Osteoblast (primary cell): Measurements from ENCODE around the gene HPCAL1. TPM values are rescaled to one million over a fixed set of nuclear protein-coding genes. Genes with fewer than 3 reads are reported as not detected.

Experiments used
- DNase-seq: peaks from one replicate; pipeline ENCODE4 v3.0.0; 2011; ENCODE audit warnings: low spot score, mixed read lengths; ENCODE audit not compliant: insufficient read length; ENCODE audit errors: missing footprints
- H2AFZ ChIP-seq: 2 replicates; pipeline ENCODE4 v1.6.0; 2011; ENCODE audit warnings: mild to moderate bottlenecking, low read length
- H3K27ac ChIP-seq: 2 replicates; pipeline ENCODE4 v1.5.1; 2011; ENCODE audit warnings: mild to moderate bottlenecking, low read depth, low read length, moderate library complexity
- H3K27me3 ChIP-seq: 2 replicates; pipeline ENCODE4 v1.6.0; 2012; ENCODE audit warnings: mild to moderate bottlenecking, control low read depth, inconsistent platforms, low read length, moderate library complexity; ENCODE audit not compliant: insufficient read depth
- H3K36me3 ChIP-seq: 2 replicates; pipeline ENCODE4 v1.5.1; 2011; ENCODE audit warnings: mild to moderate bottlenecking, low read length, control low read depth, moderate library complexity; ENCODE audit not compliant: insufficient read depth
- H3K4me1 ChIP-seq: 2 replicates; pipeline ENCODE4 v1.5.1; 2011; ENCODE audit warnings: mild to moderate bottlenecking, low read length, control low read depth, moderate library complexity; ENCODE audit not compliant: insufficient read depth
- H3K4me2 ChIP-seq: 2 replicates; pipeline ENCODE4 v1.6.0; 2011; ENCODE audit warnings: mild to moderate bottlenecking, low read length; ENCODE audit not compliant: insufficient read depth
- H3K4me3 ChIP-seq: fragments of 200-600 bp; sonication (generic); 3 replicates; pipeline ENCODE4 v1.5.1; 2012; ENCODE audit warnings: mild to moderate bottlenecking, low read length, inconsistent platforms; ENCODE audit not compliant: insufficient read depth
- H3K79me2 ChIP-seq: 2 replicates; pipeline ENCODE4 v1.6.0; 2012; ENCODE audit warnings: mild to moderate bottlenecking, low read length, control low read depth, inconsistent platforms; ENCODE audit not compliant: insufficient read depth
- H3K9me3 ChIP-seq: 2 replicates; pipeline ENCODE4 v1.5.1; 2011; ENCODE audit warnings: low read depth, low read length, control low read depth
- H4K20me1 ChIP-seq: 2 replicates; pipeline ENCODE4 v1.6.0; 2012; ENCODE audit warnings: mild to moderate bottlenecking, low read length, control low read depth; ENCODE audit not compliant: insufficient read depth
- total RNA-seq: library from RNA; depleted of rRNA; stranded (reverse); fragments of >200 nt; gene quantifications from 2 replicates; pipeline ENCODE4 v1.2.3, GENCODE V29; 2012
- TF ChIP-seq, protein P1 (sequence below): IDR thresholded peaks from 2 replicates; pipeline ENCODE4 v1.5.1; 2011; ENCODE audit warnings: mild to moderate bottlenecking, low read depth, low read length, moderate library complexity; ENCODE audit errors: extremely low read depth

HPCAL1 gene
- total RNA-seq, 1 donor, result 57.2 TPM

DNA sequence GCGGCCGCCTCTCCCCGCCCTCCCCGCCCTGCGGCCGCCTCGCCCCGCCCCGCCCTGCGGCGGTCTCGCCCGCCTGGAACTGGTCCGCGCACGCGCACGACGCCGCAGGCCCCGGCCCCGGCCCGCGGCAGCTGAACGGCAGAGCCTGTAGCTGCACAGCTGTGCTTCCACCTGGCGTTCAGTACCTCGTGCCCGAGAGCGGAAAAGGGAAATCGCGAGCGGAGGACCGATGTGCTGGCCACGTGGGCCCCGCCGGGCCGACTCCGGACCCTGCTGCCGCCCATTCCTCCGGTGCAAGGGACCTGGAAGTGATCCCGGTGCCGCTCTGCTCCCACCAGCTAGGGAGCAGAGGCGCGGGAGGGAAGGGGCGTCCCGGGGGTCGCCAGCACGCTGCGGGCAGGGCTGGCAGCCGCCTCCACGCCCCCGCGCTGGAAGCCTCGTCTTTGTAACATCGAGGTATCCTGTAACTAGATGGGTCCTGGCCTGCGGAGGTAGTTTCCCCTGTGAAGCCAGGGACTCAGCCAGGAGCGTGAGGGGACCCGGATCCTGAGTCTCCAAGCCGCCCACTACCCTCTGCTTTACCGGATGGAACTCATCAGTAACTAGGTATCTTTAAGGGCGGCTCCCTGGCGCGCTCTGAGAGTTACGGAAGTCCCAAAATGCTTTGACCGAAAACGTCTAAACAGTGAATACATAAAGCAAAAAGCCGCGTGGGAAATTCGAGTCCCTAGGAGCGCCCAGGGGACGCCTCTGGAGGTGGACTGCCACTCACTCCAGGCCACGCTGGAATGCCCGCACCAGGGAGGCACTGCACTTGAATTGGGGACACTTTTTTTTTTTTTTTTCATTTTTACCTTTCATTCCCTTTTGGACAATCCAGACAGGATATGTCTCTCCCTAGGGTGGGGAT lies 146.1 kb downstream of the HPCAL1 start:
- Histone ChIP-seq H3K4me2 (peak overlapping the region; percentile 96), H3K4me3 (peak overlapping the region; percentile 84), H2AFZ (peak overlapping the region; percentile 86), H3K79me2 (peaks cover 46% of the 10 kb centered on the region), H3K36me3 (peaks cover 14% of the 10 kb centered on the region), H3K27ac (peak overlapping the region; percentile 83), H3K9me3 (no peaks in the 10 kb centered on the region), H3K4me1 (peaks cover 32% of the 10 kb centered on the region), H4K20me1 (peaks cover 29% of the 10 kb centered on the region), H3K27me3 (no peaks in the 10 kb centered on the region)
- peak; percentile 88 for DNase-seq
- TF ChIP-seq, protein P1, sequence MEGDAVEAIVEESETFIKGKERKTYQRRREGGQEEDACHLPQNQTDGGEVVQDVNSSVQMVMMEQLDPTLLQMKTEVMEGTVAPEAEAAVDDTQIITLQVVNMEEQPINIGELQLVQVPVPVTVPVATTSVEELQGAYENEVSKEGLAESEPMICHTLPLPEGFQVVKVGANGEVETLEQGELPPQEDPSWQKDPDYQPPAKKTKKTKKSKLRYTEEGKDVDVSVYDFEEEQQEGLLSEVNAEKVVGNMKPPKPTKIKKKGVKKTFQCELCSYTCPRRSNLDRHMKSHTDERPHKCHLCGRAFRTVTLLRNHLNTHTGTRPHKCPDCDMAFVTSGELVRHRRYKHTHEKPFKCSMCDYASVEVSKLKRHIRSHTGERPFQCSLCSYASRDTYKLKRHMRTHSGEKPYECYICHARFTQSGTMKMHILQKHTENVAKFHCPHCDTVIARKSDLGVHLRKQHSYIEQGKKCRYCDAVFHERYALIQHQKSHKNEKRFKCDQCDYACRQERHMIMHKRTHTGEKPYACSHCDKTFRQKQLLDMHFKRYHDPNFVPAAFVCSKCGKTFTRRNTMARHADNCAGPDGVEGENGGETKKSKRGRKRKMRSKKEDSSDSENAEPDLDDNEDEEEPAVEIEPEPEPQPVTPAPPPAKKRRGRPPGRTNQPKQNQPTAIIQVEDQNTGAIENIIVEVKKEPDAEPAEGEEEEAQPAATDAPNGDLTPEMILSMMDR, result no peak

DNA sequence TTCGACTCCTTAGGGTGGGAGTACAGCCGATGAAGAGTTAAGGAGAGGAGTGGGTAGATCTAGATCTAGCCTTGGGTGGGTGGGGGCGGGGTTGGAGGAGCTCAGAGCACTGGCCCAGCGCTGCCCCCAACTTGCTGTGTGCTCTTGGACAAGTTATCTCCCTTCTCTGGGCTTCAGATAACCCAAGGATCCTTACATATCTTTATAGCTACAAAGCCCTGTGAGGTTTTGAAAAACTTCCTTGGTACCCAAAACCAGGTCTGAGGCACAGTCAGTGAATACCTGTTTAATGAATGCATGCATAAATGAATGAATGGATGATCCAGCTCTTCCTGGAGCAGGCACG lies 146.8 kb downstream of the HPCAL1 start:
- Histone ChIP-seq H3K27ac (no peak overlapping the region), H3K9me3 (no peaks in the 10 kb centered on the region), H3K27me3 (no peaks in the 10 kb centered on the region), H3K4me3 (peak overlapping the region; percentile 84), H3K79me2 (peaks cover 40% of the 10 kb centered on the region), H3K4me2 (peak overlapping the region; percentile 96), H3K36me3 (peaks cover 8% of the 10 kb centered on the region), H3K4me1 (peaks cover 33% of the 10 kb centered on the region), H2AFZ (no peak overlapping the region), H4K20me1 (peaks cover 24% of the 10 kb centered on the region)
- peak; percentile 60 for DNase-seq
- TF ChIP-seq, protein P1, result no peak

DNA sequence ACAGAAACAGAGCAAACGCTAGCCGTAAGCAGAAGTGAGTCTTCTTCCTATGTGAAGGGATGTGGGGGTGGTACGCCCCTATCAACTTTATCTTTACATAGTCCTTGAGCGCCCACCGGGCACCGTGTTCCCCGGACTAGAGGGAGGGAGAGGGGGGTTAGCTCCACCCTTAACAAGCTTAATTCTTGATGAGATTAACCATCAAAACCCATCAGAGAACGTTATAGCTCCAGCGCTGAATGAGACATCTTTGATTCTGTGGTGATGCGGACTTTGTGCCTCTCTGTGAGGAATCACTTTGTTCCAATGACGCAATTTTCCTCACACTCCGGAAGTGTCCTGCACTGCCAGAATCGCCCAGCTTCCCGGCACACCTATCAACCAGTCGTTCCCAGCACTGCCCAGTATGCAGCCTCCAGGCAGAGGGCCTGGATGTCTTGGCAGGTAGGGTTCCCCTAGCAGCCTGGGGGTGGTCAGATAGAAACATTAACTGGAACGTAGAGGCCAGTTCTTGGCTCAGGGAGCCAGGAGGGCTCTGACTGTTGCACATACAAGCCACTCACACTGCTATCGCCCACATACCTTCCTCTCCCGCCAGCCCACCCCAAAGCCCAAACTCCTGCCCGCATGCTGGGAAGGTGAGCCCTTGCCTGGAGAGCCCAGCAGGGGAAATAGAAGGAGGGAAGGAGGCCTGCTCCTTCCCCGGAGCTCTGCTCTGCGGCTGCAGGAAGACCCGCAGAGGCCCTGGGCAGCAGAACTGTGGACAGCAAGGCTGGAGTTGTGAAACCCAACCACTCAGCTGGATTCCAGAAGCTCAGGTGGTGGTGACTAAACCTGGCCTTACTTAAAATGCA lies 147.4 kb downstream of the HPCAL1 start:
- Histone ChIP-seq H3K4me1 (peaks cover 37% of the 10 kb centered on the region), H3K27me3 (no peaks in the 10 kb centered on the region), H4K20me1 (peaks cover 18% of the 10 kb centered on the region), H3K79me2 (peaks cover 34% of the 10 kb centered on the region), H3K4me2 (peak overlapping the region; percentile 96), H3K4me3 (no peak overlapping the region), H3K27ac (no peak overlapping the region), H2AFZ (no peak overlapping the region), H3K36me3 (peaks cover 2% of the 10 kb centered on the region), H3K9me3 (no peaks in the 10 kb centered on the region)
- TF ChIP-seq, protein P1, result no peak
- DNase-seq, result peak; percentile 52

DNA sequence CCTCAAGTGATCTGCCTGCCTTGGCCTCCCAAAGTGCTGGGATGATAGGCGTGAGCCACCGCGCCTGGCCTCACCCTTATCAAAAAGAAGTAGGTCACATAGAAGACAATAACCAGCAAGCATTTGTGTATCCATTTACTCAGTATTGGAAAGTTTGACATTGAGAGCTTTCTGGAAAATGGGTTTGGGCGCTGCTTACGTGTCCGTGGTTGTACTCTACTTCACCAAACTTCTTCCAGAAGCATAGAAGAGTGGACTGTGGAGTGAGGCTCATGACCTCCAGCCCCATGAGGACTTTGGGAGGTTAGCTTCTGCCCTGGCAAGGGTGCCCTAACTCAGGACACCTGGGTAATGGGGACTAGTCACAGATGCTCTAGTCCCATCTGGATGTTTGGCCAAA lies 149.1 kb downstream of the HPCAL1 start:
- TF ChIP-seq, protein P1, result no peak
- peaks cover 16% of the 10 kb centered on the region for H3K79me2 ChIP-seq
- H2AFZ ChIP-seq, result peak overlapping the region; percentile 53
- H3K27me3 ChIP-seq, result no peaks in the 10 kb centered on the region
- H3K9me3 ChIP-seq, result no peaks in the 10 kb centered on the region
- peak; percentile 75 for DNase-seq
- no peaks in the 10 kb centered on the region for H3K36me3 ChIP-seq
- peaks cover 7% of the 10 kb centered on the region for H4K20me1 ChIP-seq
- H3K4me3 ChIP-seq, result no peak overlapping the region
- no peak overlapping the region for H3K4me2 ChIP-seq
- peaks cover 28% of the 10 kb centered on the region for H3K4me1 ChIP-seq
- peak overlapping the region; percentile 87 for H3K27ac ChIP-seq
